Keratinocyte (primary cell): ENCODE data around the gene AMN.

Source experiments
- EZH2 ChIP-seq: IDR thresholded peaks from one replicate; pipeline ENCODE4 v1.6.1; 2012; ENCODE audit warnings: inconsistent platforms, mild to moderate bottlenecking, low read length, moderate library complexity
- TF ChIP-seq, protein P1 (sequence below), 3 experiments: IDR thresholded peaks in 1 of 3; conservative IDR thresholded peaks in 1 of 3; optimal IDR thresholded peaks in 1 of 3; 2 replicates in 2 of 3; 3 replicates in 1 of 3; pipeline versions ENCODE3 to v1.5.1; 2011; ENCODE audit warnings: low read length in 3 of 3, mild to moderate bottlenecking in 3 of 3, moderate library complexity in 2 of 3, control low read depth in 1 of 3, inconsistent platforms in 1 of 3; ENCODE audit not compliant: insufficient read depth in 2 of 3; ENCODE audit errors: extremely low read depth in 1 of 3

DNA sequence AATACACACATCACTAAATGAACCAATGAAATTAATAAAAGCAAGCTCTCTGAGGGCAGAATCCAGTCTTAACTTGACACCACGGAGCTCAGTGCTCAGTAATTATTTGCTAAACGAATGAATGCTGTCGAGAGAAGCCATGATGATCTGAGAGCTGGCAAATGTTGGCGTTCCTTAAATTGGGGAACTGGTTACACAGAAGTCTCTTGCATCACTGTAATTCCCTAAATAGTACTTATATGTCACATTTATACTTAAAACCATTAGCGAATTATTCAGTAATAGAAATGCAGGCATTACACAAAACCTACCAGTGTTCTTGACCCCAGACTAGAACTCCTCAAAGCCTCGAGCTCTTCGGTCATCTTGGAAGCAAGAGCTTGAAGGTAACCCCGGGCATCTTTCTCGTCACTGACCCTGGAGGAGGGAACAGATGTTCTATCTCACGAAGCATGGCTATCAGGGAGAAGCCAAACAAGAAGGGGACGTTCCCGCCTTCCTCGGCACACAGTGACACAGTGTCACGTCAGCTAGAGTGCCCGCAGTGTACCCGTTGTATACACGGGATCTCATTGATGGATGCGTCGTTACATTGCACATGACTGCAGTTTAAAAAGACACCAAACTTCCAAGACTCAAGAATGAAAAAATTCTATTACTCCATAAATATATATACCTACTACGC, 43.6 kb downstream of the AMN start:
- TF ChIP-seq, protein P1, sequence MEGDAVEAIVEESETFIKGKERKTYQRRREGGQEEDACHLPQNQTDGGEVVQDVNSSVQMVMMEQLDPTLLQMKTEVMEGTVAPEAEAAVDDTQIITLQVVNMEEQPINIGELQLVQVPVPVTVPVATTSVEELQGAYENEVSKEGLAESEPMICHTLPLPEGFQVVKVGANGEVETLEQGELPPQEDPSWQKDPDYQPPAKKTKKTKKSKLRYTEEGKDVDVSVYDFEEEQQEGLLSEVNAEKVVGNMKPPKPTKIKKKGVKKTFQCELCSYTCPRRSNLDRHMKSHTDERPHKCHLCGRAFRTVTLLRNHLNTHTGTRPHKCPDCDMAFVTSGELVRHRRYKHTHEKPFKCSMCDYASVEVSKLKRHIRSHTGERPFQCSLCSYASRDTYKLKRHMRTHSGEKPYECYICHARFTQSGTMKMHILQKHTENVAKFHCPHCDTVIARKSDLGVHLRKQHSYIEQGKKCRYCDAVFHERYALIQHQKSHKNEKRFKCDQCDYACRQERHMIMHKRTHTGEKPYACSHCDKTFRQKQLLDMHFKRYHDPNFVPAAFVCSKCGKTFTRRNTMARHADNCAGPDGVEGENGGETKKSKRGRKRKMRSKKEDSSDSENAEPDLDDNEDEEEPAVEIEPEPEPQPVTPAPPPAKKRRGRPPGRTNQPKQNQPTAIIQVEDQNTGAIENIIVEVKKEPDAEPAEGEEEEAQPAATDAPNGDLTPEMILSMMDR (optimal IDR thresholded peaks at IDR 0.05 in 1 of 3, IDR thresholded peaks at IDR 0.05 in 1 of 3, conservative IDR thresholded peaks at IDR 0.05 in 1 of 3; ENCODE audit: extremely low read depth in 1 of 3, insufficient read depth in 2 of 3, low read length in 3 of 3), result no peak
- TF ChIP-seq EZH2, result no peak
